Liver (tissue), 9 donors: ENCODE results near the gene ATP5MG. TPM values are rescaled to one million over a fixed set of nuclear protein-coding genes. Genes with fewer than 3 reads are reported as not detected.

Experiments used
- DNase-seq: peaks from one replicate; pipeline ENCODE4 v3.0.0-alpha.2; 2017; ENCODE audit warnings: low spot score
- H3K27ac ChIP-seq, 2 donors: one replicate each; pipeline ENCODE4 v1.7.0; 2013; ENCODE audit warnings: inconsistent platforms in 2 of 2, low read length in 2 of 2, control low read depth in 1 of 2, low read depth in 1 of 2, mild to moderate bottlenecking in 1 of 2
- H3K27me3 ChIP-seq, 4 donors: one replicate each; pipeline versions ENCODE4 v1.6.1 to v1.7.0; 2013; ENCODE audit warnings: low read length in 3 of 4, inconsistent platforms in 1 of 4, mild to moderate bottlenecking in 1 of 4, moderate library complexity in 1 of 4; ENCODE audit not compliant: control insufficient read depth in 4 of 4, insufficient read depth in 4 of 4
- H3K36me3 ChIP-seq, 4 donors: one replicate each; pipeline versions ENCODE4 v1.6.1 to v1.7.0; 2013; ENCODE audit warnings: low read length in 3 of 4, mild to moderate bottlenecking in 3 of 4, low read depth in 1 of 4, moderate library complexity in 1 of 4; ENCODE audit not compliant: control insufficient read depth in 4 of 4, insufficient read depth in 3 of 4
- H3K4me1 ChIP-seq, 4 donors: one replicate each; pipeline versions ENCODE4 v1.6.1 to v1.7.0; 2013; ENCODE audit warnings: low read length in 3 of 4, mild to moderate bottlenecking in 3 of 4, moderate library complexity in 1 of 4; ENCODE audit not compliant: control insufficient read depth in 4 of 4, insufficient read depth in 4 of 4
- H3K4me3 ChIP-seq, 3 donors: one replicate each; pipeline versions ENCODE4 v1.6.1 to v1.7.0; 2013; ENCODE audit warnings: low read length in 3 of 3, control low read depth in 1 of 3, low read depth in 1 of 3, mild to moderate bottlenecking in 1 of 3
- H3K9ac ChIP-seq, 2 donors: one replicate each; pipeline ENCODE4 v1.7.0; 2013; ENCODE audit warnings: low read length in 2 of 2, mild to moderate bottlenecking in 2 of 2, moderate library complexity in 2 of 2, control low read depth in 1 of 2, low read depth in 1 of 2
- H3K9me3 ChIP-seq, 4 donors: one replicate each; pipeline versions ENCODE4 v1.6.1 to v1.7.0; 2013; ENCODE audit warnings: low read length in 3 of 4; ENCODE audit not compliant: control insufficient read depth in 4 of 4
- ATF3 ChIP-seq: IDR thresholded peaks from 2 replicates; pipeline ENCODE4 v1.6.1; 2016; ENCODE audit warnings: antibody characterized with exemption
- CTCF ChIP-seq: fragments of 150-350 bp; IDR thresholded peaks from 2 replicates; pipeline ENCODE4 v1.5.1; 2017; ENCODE audit warnings: improper control_type of control experiment, low read depth, low read length; ENCODE audit not compliant: missing input control
- EGR1 ChIP-seq, 2 donors: IDR thresholded peaks; 2 replicates each; pipeline ENCODE4 v1.6.1; 2016 to 2018; ENCODE audit warnings: antibody characterized with exemption in 2 of 2, low read depth in 2 of 2
- FOXA2 ChIP-seq: IDR thresholded peaks from 2 replicates; pipeline ENCODE4 v1.6.1; 2016; ENCODE audit warnings: antibody characterized with exemption
- GABPA ChIP-seq, 2 donors: IDR thresholded peaks in 1 of 2; conservative IDR thresholded peaks in 1 of 2; 2 replicates each; pipeline ENCODE4 v1.6.1; 2016; ENCODE audit warnings: antibody characterized with exemption in 2 of 2, mild to moderate bottlenecking in 1 of 2, moderate library complexity in 1 of 2
- HNF4A ChIP-seq, 2 donors: conservative IDR thresholded peaks; 2 replicates each; pipeline ENCODE4 v1.6.1; 2016; ENCODE audit warnings: antibody characterized with exemption in 2 of 2, mild to moderate bottlenecking in 2 of 2
- HNF4G ChIP-seq: IDR thresholded peaks from 2 replicates; pipeline ENCODE4 v1.6.1; 2016; ENCODE audit warnings: antibody characterized with exemption
- JUND ChIP-seq, 2 donors: IDR thresholded peaks; 2 replicates each; pipeline ENCODE4 v1.6.1; 2016; ENCODE audit warnings: antibody characterized with exemption in 2 of 2
- MAX ChIP-seq: IDR thresholded peaks from 2 replicates; pipeline ENCODE4 v1.6.1; 2016; ENCODE audit warnings: antibody characterized with exemption
- NR2F2 ChIP-seq: IDR thresholded peaks from 2 replicates; pipeline ENCODE4 v1.6.1; 2016; ENCODE audit warnings: antibody characterized with exemption
- RAD21 ChIP-seq, 2 donors: IDR thresholded peaks; 2 replicates each; pipeline ENCODE4 v1.6.1; 2016; ENCODE audit warnings: antibody characterized with exemption in 2 of 2, mild to moderate bottlenecking in 2 of 2
- REST ChIP-seq: IDR thresholded peaks from 2 replicates; pipeline ENCODE4 v1.6.1; 2016; ENCODE audit warnings: antibody characterized with exemption, mild to moderate bottlenecking
- RXRA ChIP-seq, 2 donors: IDR thresholded peaks; 2 replicates each; pipeline ENCODE4 v1.6.1; 2017 to 2018; ENCODE audit warnings: antibody characterized with exemption in 2 of 2, mild to moderate bottlenecking in 1 of 2
- SP1 ChIP-seq: IDR thresholded peaks from 2 replicates; pipeline ENCODE4 v1.6.1; 2018; ENCODE audit warnings: antibody characterized with exemption, mild to moderate bottlenecking
- TAF1 ChIP-seq: conservative IDR thresholded peaks from 2 replicates; pipeline ENCODE4 v1.6.1; 2016; ENCODE audit warnings: antibody characterized with exemption, mild to moderate bottlenecking
- YY1 ChIP-seq: IDR thresholded peaks from 2 replicates; pipeline ENCODE4 v1.6.1; 2016; ENCODE audit warnings: antibody characterized with exemption, mild to moderate bottlenecking
- ZBTB33 ChIP-seq: IDR thresholded peaks from 2 replicates; pipeline ENCODE4 v1.6.1; 2016; ENCODE audit warnings: antibody characterized with exemption
- WGBS: extraction: QIAGEN DNeasy Blood & Tissue Kit; methylation state at CpG from one replicate; pipeline ENCODE4 v1.1.7; 2013; 5-methylcytosine and 5-hydroxymethylcytosine counted together
- polyA plus RNA-seq, 2 donors: library from polyadenylated mRNA; stranded (reverse) in 1 of 2; unstranded in 1 of 2; fragments of 200-250 nt in 1 of 2; fragments of >200 nt in 1 of 2; fragmentation: Nextera tagmentation in 1 of 2; extraction: Ambion mirVana in 1 of 2; gene quantifications; one replicate each; pipeline versions ENCODE4 v1.2.1 to v1.2.3, GENCODE V29; 2013 to 2015
- total RNA-seq, 2 donors: library from RNA; depleted of rRNA; stranded (reverse); fragments of >200 nt; gene quantifications; one replicate each; pipeline ENCODE4 v1.2.3, GENCODE V29; 2014
- donor health status: healthy.
- donor health status: healthy.
- donor health status: healthy.
- donor health status: healthy.
- donor health status: healthy.

Gene ATP5MG
- total and polyA plus RNA-seq, 4 donors, result 25.5 to 542 (median 87.6) TPM

- H3K36me3 ChIP-seq, result peaks cover 2 to 13% (median 9%) of the 10 kb centered on the region in 4 donors
- H3K9ac ChIP-seq, result no peak overlapping the region
- no peaks in the 10 kb centered on the region for H3K4me1 ChIP-seq
- no peak overlapping the region for H3K4me3 ChIP-seq
- no peak for DNase-seq
- H3K27ac ChIP-seq, result no peak overlapping the region
- no peak for TF ChIP-seq JUND (IDR thresholded peaks at IDR 0.05)
- TF ChIP-seq HNF4G, result no peak
- TF ChIP-seq GABPA (IDR thresholded peaks at IDR 0.05 in 1 of 2, conservative IDR thresholded peaks at IDR 0.05 in 1 of 2), result no peak
- TF ChIP-seq NR2F2, result no peak
- TF ChIP-seq TAF1, result no peak
- TF ChIP-seq ATF3, result no peak
- TF ChIP-seq REST, result no peak
- no peak for TF ChIP-seq MAX
- no peak for TF ChIP-seq HNF4A (conservative IDR thresholded peaks at IDR 0.05)
- no peak for TF ChIP-seq SP1
- TF ChIP-seq CTCF, result no peak
- TF ChIP-seq EGR1 (IDR thresholded peaks at IDR 0.05; ENCODE audit: low read depth in 2 of 2), result no peak
- TF ChIP-seq YY1, result no peak
- 78% methylated on average over 1 of the region's 1 CpG for WGBS
- no peaks in the 10 kb centered on the region for H3K9me3 ChIP-seq
- H3K27me3 ChIP-seq, result no peaks in the 10 kb centered on the region
Measured at GRCh38 chr11:118412921-118413320, 11.5 kb downstream of the ATP5MG start.

- WGBS, result 80% methylated on average over 8 of the region's 8 CpGs
- DNase-seq, result no peak
- no peak overlapping the region for H3K9ac ChIP-seq
- no peaks in the 10 kb centered on the region for H3K27me3 ChIP-seq
- no peaks in the 10 kb centered on the region for H3K4me1 ChIP-seq
- H3K27ac ChIP-seq, result no peak overlapping the region
- no peak overlapping the region for H3K4me3 ChIP-seq
- no peaks in the 10 kb centered on the region for H3K9me3 ChIP-seq
- peaks cover 0 to 3% (median 2%) of the 10 kb centered on the region in 4 donors for H3K36me3 ChIP-seq
- no peak for TF ChIP-seq TAF1
- TF ChIP-seq HNF4G, result no peak
- TF ChIP-seq CTCF, result no peak
- no peak for TF ChIP-seq RAD21 (IDR thresholded peaks at IDR 0.05)
- no peak for TF ChIP-seq RXRA (IDR thresholded peaks at IDR 0.05)
- no peak for TF ChIP-seq NR2F2
- TF ChIP-seq YY1, result no peak
- TF ChIP-seq REST, result no peak
- no peak for TF ChIP-seq ZBTB33
- no peak for TF ChIP-seq JUND (IDR thresholded peaks at IDR 0.05)
- no peak for TF ChIP-seq FOXA2
- no peak for TF ChIP-seq HNF4A (conservative IDR thresholded peaks at IDR 0.05)
- no peak for TF ChIP-seq GABPA (IDR thresholded peaks at IDR 0.05 in 1 of 2, conservative IDR thresholded peaks at IDR 0.05 in 1 of 2)
Measured at GRCh38 chr11:118415062-118415738, 13.8 kb downstream of the ATP5MG start.
